Measurements from ENCODE around the gene ADAP1.

DNA sequence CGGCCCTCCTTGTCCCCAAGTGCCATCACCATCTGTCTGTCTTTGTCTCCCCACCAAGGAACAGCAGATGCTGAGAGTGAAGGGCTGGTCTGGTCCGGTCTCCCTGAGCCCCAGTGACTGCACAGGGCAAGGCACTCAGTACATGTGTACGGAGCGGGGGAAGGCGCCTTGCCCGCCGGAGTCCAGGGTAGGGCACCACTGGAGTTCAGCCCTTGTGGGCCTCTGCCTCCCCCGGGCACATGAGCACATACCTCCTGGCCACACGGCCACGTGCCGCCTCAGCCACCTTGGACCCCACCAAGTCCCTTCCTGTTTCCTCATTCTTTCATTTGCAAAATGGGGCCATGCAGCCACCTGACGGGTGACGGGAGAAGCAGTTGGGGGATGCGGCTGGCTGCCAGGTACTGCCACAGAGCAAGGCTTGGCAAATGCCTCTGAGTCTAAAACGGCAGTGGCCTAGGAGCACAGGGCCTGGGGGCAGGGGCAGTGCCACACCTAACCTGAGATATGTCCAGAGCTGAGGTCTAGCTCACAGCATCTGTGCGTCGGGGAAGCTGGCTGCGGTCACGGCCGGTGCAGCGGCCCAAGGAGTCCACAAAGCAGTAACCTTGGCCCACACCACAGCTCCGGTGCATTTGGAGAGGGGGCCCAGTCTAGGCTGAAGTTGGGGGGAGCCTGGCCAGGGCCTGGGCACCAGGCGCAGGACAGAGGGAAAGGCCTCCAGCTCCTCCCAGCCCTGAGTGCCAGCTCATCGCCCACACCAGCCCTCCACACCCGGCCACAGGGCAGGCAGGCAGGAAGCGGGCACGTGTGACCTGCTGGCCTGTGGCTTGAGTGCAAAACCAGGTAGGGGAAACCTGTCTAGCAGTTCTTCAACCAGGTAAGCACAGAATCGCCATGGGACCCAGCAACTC, 5.2 kb downstream of the ADAP1 start:
- TF ChIP-seq CTCF (conservative IDR thresholded peaks at IDR 0.05; ENCODE audit: low read length) (no peak), EZH2phosphoT487 (IDR thresholded peaks at IDR 0.05; ENCODE audit: borderline replicate concordance) (no peak)

Data from Loucy (cell line).